GM21367 (cell line): ENCODE measurements around the gene PRDM16.

Experiments
- ATAC-seq: cut with Tn5 transposase; IDR thresholded peaks from one replicate; pipeline ENCODE4 v1.9.1; 2021; ENCODE audit not compliant: unreplicated experiment

The PRDM16 gene

GRCh38 chr1:3403388-3404231 is 334.6 kb downstream of the PRDM16 start:
- ATAC-seq = no peak

GRCh38 chr1:3404301-3404700 is 335.3 kb downstream of the PRDM16 start:
- ATAC-seq = no peak

- ATAC-seq = no peak
Measured at GRCh38 chr1:3404801-3405200, 335.8 kb downstream of the PRDM16 start.

- no peak for ATAC-seq
Measured at GRCh38 chr1:3405491-3405890, 336.5 kb downstream of the PRDM16 start.

GRCh38 chr1:3405974-3406867 is 337.2 kb downstream of the PRDM16 start:
- no peak for ATAC-seq

DNA sequence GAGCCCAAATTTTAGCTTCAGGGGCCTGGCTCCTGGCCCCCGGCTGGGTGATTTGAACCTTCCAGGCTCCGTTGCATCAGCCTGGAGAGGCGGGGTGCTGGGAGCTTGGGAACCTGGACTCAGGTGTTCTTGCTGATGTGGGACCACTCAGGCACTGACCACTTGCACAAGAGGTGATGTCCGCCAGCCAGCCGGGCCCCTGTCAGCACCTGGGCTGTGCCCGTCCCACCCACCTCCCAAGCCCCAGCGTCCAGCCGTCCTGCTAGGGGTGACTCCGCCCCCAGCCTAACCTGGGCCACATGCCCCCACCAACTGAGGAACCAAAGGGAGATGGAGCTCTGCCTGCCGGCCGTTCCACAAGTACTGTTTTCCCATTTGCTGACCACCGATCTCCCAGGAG is 338.0 kb downstream of the PRDM16 start:
- ATAC-seq = no peak

- ATAC-seq = no peak
Measured at GRCh38 chr1:3408751-3409266, 339.8 kb downstream of the PRDM16 start.

DNA sequence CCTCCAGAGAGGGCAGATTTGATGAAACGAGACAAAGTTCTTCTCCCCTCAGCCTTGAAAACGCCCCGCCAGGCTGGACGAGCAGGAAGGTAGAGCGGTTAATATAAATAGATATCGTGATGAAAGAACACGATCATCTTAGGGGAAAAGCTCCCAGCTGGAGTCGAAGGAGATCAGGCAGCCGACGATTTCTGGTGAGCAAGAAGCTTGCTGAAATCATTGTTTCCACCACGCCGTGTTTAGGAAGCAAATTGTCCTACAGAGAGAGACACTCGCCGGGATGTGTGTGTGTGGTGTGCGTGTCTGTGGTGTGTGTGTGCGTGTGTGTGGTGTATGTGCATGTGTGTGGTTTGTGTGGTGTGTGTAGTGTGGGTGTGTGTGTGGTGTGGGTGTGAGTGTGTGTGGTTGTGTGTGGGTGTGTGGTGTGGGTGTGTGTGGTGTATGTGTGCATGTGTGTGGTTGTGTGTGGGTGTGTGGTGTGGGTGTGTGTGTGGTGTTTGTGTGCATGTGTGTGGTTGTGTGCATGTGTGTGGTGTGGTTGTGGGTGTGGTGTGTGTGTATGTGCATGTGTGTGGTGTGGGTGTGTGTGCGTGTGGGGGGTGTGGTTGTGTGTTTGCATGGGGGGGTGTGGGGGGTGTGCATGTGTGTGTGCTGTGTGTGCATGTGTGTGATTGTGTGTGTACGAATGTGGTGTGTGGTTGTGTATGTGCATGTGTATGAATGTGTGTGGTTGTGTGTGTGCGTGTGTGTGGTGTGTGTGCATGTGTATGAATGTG is 340.6 kb downstream of the PRDM16 start:
- ATAC-seq = no peak

GRCh38 chr1:3410142-3410925 is 341.3 kb downstream of the PRDM16 start:
- no peak for ATAC-seq

DNA sequence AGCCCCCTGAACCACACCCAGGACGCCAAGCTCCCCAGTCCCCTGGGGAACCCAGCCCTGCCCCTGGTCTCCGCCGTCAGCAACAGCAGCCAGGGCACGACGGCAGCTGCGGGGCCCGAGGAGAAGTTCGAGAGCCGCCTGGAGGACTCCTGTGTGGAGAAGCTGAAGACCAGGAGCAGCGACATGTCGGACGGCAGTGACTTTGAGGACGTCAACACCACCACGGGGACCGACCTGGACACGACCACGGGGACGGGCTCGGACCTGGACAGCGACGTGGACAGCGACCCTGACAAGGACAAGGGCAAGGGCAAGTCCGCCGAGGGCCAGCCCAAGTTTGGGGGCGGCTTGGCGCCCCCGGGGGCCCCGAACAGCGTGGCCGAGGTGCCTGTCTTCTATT is 342.8 kb downstream of the PRDM16 start:
- ATAC-seq = no peak

- ATAC-seq = no peak
Measured at GRCh38 chr1:3412376-3412775, 343.4 kb downstream of the PRDM16 start.

GRCh38 chr1:3413975-3414710 is 345.1 kb downstream of the PRDM16 start:
- ATAC-seq = no peak

- no peak for ATAC-seq
Measured at GRCh38 chr1:3415260-3416090, 346.5 kb downstream of the PRDM16 start.

DNA sequence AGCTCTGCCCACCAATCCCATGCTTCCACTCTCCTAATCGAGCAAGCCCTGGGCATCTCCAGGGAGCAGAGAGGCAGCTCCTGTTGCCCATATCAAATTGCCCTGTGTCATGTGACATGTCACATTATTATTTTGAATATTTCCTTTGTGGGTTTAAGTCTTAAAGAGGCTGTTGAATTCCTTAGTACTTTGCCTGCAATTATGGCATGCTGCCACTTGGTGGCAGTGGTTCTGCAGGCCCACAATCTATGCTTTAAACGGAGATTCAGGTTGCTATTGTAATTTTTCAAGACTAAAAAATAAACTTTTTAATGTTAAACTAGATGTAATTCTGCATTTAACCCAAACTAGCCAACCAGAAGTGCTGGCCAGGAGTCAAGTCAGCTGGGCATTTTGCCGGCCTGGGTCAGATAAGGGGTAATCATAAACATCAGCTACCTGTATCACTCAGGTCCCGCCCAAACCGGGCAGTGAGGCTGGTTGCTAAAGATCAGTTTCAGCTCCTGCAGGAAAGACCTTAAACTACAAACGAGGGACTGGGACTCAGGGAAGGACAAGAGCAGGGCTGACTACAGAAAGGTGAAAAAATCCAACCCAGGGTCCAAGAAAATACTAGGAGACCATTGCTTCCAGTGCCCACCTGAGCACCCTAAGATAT is 348.2 kb downstream of the PRDM16 start:
- ATAC-seq = no peak

GRCh38 chr1:3417934-3418333 is 348.9 kb downstream of the PRDM16 start:
- ATAC-seq = no peak

- ATAC-seq = no peak
Measured at GRCh38 chr1:3418600-3418999, 349.6 kb downstream of the PRDM16 start.

- no peak for ATAC-seq
Measured at GRCh38 chr1:3419415-3420204, 350.6 kb downstream of the PRDM16 start.
